Measurements from ENCODE around the gene ADGRG1.
A peak's percentile ranks its signal among the peaks of the same experiment; 100 is the strongest.

The ADGRG1 gene

DNA sequence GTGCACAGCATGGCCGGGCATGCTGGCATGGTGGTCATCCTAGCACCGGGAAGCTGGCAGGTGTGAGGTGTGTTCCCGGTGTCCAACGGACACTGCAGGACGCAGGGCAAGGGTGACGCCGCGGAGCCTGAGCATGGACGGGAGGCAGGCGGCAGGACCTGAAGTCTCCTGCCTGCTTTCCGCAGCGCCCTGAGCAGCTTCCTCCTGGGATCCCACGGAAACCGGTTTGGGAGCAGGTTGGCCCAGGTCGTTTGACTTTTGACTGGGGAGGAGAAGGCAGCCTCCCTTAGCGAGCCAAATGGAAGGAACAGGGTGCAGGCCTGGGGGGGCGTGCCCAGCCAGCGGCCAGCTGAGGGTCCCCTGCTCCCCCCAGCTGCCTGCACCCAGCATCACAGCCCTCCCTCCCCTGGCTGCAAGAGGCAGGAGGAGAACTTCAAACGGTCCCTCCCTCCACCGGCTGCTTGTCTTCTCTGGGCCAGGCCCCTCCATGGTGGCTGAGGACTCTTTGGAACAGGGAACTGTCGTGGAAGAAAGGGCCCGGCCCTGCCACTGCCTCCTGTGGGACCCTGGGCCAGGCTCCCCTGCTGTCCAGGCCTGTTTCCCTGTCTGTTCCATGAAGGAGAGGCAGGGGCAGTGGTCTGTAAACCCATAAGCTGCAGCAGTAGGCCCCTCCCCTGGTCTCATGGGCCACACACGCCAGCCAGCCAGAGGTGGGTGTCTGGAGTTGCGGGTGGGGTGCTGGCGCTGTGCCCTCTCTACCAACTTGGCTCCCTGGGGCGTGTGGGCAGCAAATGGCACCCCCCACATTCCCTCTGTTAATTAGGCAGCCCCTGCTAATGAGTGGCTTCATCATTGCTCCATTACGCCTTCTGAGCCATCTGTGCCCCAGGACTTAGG is 7.8 kb upstream of the ADGRG1 start:
- no peak for DNase-seq

DNA sequence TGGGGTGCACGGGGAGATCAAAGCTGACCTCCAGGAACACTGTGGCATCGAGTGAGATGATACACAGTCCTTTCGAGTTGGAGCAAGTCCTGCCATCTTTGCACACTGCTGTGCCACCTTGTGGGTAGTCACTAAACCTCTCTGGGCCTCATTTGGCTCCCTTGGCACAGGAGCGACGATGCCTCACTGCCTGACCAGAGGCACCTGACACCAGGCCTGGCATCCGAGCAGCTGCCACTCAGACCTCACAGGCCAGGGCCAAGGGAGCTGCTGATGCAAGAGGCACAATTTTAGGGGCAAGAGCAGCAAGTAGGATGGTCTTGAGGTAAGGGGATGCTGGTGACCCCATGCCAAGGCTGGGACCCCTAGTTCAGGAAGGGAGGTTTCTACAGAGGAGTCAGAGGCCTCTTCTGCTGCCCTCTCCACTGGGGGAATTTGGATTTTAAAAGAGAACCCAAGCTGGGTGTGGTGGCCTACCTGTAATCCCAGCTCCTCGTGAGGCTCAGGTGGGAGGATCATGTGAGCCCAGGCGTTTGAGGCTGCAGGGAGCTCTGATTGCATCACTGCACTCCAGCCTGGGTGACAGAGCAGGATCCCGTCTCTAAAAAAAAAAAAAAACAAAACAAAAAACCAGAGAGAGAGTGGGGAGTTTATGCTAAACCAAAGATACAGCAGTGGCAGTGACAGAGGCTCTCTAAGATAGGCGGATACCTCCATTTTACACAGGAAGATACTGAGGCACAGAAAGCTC is 6.7 kb upstream of the ADGRG1 start:
- DNase-seq: no peak

DNA sequence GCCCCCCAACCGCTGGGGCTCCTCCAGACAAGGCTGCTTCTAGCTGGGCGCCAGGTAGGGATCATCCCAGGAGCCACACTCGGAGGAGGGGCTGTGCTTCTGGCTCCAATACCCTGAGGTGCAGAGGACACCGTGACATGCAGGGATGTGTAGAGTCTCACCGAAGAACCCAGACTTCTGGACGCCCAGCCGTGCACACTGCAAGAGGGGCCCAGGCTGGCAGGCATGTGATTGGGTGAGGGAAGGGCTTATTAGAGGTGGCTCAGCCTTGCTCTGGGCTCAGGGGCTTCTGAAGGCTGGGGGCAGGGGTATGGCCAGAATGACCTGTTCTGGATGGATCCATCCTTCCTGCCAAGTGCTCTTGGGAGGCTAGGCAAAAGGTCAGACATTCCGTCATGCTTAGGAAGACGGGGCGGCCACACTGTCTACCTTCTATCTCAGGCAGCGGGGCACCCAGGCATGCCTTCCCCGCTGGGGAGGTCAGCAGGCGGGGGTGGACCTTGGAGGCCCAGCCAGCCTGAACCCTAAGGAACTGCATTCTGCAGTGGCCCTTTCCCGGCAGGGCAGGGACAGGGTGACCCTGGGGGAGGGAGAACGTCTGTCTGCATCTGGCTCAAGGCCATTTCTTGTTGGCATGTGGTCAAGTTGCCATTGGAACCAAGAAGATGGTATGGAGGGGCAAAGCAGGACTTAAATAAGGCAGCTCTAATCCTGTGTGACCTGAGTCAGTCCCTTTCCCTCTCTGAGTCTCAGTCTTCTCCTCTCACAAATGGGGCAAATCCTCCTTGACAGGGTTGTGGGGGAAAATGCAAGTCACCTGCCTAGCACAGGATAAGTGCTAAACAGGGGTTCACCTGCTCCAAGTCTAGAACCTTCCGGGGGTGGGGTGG is 5.8 kb upstream of the ADGRG1 start:
- DNase-seq: no peak

DNA sequence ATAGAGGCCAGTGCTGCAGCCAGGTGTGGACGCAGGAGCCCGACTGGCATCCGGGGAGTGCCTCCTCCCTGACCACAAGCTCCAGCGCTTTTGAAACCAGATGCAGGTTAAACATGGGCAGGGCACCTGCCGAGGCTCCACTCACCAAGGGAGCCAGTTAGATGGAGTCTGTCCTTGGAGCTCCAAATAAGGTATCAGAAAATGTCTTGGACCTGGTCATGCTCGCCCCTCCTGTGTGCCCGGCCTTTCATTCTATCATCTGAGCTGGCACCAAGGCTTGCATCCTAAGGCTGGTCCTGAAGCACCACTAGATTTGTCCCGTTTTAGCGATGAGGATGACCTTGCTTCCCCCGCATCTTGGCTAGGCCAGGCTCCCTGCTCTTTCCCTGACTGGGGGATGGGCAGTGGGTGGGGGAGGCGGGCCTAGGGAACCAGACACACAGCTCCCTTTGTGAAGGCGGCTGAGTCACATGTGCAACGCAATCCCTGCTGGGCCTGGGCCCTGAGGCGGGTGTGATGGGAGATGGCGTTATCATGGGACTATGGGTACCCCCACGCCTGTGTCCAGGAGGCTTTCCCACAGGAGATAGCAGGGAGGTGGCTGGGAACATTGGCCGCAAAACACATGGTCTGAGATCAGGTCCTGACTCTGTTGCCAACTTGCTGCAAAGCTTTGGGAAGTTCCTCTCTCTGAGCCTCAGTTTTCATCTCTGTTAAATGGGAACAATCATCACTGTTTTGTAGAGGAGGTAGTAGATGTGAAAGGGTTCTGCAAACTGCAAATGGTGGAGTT is 5.0 kb upstream of the ADGRG1 start:
- peak; percentile 50 for DNase-seq

DNA sequence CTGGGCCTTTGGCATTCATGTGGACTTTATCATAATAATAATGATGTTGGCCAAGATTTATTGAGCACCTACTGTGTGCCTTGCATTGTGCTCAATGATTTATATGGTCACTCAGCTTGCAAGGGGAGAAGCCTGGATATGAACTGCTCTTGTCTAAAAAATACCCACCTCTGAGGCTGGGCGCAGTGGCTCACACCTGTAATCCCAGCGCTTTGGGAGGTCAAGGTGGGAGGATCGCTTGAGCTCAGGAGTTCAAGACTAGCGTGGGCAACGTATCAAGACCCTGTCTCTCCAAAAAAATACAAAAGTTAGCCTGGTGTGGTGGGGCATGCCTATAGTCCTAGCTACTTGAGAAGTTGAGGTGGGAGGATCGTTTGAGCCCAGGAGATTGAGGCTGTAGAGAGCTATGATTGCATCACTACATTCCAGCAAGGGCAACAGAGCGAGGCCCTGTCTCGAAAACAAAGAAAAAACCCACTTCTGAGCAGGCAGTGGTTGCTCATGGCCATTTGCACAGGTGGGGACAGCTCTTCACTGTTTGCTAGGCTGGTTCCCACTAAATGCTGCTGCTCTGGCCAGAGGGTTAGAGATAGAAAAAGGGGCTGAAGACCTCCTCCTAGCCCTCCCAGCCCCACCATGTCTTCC is 4.3 kb upstream of the ADGRG1 start:
- DNase-seq: peak; percentile 37

DNA sequence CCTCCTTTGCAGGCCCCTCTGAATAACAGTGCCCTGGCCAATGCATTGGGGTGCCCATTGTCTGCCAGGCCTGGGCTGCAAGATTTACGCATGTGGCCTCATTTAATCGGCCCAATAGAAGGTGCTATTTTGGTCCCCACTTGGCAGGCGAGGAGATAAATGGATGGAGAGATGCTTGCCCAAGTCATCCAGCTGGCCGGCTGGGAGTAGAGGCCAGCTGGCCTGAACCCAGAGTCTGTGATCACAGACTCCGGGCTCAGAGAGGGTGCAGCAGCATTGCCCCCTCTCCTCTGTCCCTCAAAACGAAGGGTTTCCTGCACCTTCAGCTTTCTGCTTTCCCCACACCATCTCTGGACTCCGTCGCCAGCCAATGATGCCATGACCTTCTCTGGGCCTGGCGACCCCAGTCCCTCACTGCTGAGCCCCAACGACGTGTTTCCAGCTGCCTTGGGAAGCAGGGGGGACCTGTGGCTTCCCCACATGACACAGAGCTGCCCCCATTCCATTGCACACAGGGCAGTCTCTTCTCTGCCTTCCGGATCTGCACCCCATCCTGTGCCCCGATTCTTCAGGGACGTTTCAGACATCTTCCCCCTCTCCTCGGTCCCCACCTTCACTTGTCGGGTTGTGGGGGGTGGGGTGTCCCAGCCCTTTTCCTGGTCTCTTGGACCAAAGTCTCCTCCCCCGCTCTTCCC is 3.5 kb upstream of the ADGRG1 start:
- no peak for DNase-seq

DNA sequence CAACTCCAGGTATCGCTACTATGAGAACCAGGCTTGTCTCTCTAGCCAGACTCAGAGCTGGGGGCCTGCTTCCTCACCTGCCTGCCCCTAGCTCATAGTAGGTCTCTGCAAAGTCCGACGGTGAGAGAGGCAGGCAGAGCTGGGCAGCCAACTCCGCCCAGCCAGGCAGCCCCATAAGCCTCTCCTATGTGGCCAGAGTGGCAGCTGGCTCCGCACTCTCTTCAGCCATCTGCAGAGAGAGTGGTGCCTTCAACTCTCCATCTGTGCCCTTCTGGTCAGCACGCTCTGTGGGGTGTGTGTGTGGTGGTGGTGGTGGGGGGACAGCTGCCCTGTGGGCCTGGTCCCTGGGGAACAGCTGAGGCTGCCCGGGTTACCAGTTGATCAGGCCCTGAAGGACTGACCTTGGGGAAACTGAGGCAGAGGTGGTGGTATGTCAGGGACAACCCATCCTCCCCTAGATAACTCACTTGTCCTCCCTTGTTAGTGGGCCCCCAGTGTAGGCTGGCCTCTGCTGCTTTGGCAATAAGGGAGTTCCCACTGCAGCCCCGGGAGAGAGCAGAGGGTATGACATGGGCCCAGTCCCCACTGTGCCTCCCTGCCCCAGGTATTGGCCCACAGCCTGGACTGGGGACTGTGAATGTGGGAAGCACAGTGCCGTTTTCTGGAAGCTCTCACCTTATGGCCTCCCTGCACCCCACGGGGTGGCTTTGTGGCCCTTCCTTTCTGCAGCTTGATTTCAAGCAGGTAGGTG is 1.8 kb upstream of the ADGRG1 start:
- no peak for DNase-seq

DNA sequence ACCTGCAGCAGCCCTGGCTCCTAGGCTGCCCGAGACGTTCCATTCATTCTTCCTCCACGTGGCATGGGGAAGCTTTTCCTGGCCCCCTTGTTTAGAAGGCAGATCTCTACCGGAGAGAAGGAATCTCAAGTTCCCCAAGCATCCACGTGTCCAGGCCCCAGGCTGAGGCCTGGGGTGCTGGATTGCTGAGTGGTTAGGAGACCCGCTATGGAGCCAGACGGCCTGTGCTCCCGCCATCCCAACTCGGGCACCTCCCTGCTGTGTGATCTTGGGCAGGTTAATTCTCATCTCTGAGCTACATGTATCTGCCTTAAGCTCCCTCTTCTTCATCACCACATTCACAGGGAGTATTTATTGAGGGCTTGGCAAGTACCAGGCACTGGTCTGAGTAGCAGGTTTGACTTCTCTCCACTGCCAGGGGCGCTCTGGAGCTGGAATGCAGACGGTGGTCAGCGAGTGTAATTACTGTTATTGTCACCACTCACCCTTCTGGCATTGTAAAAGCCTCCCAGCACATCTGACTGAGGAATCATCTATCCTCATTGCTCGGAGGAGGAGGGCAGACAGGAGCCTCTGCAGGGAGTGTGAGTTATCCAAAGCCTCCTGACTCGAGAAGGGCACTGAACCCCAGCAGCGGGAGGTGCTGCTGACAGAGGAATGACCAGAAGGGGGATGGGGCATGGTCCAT is 1.1 kb upstream of the ADGRG1 start:
- DNase-seq: peak; percentile 82

DNA sequence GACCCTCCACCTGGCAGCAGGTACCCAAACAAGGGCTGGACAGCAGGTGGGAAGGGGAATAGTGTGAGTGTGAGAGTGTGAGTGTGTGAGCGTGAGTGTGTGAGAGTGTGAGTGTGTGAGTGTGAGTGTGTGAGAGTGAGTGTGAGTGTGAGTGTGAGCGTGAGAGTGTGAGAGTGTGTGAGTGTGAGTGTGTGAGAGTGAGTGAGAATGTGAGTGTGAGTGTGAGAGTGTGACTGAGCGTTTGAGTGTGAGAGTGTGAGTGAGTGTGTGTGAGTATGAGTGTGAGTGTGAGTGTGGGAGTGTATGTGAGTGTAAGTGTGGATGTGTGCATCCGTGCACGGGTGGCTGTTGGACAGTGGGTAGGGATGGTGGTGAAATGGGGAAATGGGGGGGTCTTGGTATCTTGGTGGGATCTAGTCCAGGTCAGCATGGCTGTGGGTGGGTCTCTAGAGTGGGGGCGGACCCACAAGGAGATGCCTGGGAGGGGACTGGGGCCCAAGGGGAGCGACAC is 408 bp downstream of the ADGRG1 start:
- DNase-seq: no peak

DNA sequence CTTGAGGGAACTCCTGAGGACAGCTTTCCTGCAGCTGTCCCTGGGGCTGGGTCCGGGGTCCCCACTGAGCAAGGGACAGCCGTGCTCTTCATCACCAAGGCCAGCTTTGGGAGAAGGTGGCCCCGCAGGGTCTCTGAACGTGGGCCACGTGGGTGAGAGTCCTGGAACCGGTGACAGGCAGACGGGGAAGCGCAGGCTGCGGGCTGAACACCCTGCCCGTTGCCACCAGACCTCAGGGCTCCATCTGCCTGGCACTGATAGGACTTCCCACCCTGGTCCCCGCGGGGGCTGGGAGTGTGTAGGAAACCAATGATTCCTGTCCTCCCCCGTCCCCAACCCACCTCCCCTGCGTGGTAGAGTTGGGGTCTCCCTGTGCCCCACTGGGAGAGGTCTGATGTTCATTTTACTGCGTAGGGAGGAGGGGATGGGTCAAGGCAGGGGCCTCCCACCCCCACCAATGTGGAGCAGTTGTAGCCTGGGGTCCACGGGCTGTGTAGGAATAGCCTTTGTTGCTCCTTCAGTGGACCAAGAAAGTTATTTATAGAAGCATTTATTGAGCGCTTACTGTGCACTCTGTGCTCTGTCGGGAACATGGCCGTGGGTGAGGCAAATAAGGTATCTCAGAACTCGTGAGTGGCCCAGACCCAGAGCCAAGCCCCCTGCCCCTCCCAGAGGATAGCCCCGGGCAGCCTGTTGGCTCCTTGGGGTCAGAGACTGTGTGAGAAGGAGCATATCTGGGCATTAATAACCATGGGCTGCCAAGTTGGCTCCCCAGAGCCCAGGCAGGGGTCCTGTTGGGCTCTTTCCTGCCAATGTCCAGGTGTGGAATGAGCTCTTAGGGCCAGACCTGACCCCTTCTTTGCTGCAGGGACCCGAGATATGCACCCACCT is 1.3 kb downstream of the ADGRG1 start:
- DNase-seq: no peak

DNA sequence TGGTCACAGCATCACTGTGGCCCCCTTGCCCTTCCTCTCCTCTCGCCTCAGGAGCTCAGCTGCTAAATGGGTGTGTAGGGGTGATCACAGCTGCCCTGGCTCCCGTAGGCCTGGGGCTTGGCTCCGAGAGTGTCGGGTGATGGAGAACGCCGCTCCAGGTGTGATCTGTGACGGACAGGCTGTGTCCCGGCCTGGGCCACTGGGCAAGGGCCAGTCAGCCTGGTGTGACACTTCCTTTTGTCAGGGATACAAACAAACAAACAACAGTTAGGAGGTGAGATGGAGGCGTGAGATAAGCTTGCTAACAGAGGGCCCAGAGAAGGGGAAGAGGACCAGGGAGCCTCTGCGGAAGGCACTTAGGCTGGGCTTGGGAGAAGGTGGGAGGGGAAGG is 2.0 kb downstream of the ADGRG1 start:
- DNase-seq: no peak

DNA sequence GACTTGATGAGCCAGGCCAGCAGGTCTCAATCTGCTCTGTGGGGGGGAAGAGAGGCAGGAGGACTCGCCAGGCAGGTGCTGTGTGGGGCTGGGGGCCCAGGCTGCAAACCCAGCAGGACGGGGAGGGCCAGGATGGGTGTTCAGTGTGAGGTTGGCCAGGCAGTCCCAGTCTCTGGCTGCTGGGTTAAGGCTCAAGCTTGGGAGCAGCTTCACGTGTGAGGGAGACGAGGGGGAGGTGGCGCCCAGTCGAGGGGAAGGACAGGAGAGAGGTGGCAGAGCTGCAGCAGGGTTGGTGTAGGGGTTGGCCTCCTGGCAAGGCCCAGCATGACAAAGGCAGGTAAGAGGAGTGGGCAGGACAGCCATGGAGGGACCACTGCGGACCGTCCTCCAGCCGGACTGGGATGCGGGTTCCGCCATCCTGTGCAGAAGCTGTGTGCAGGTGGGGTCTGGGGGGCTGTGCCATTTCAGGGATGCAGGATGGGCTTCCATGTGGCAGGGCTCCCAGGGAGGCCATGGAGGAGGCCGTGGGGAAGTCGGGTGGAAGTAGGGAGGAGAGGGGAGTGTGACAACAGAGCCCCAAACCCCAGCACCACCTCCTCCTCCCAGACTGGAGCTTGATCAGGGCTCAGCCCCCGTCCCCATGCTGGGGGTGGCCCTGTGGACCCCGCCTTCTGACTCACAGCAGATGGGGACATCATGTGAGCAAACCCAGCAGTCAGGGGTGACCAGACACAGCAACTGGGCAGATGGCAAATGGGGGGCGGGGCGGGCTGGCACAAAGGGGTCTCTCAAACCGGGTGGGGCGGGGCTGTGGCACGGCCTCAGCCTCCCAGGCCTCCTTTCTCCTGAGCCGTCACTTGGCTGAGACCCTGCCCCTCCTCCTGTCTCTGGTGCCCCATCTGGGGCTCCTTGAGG is 2.8 kb downstream of the ADGRG1 start:
- DNase-seq: no peak

DNA sequence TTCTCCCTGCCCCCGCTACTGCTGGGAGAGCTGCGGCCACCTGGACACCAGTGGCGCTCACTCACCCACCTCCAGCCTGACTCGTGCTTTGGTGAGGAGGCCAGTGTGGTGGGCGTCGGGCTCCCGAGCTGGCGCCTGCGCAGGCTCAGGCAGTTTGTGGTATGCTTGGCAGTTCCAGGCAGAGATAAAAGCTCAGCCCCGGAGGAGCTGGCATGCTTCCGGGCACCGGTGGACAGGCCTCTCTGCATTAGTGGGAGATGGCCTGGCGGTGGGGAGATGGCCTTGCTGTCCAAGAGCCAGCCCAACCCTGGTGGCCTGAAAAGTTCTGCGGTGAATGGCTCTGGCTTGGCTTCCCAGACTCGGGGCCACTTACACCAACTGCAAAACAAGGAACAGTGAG is 4.1 kb downstream of the ADGRG1 start:
- no peak for DNase-seq

DNA sequence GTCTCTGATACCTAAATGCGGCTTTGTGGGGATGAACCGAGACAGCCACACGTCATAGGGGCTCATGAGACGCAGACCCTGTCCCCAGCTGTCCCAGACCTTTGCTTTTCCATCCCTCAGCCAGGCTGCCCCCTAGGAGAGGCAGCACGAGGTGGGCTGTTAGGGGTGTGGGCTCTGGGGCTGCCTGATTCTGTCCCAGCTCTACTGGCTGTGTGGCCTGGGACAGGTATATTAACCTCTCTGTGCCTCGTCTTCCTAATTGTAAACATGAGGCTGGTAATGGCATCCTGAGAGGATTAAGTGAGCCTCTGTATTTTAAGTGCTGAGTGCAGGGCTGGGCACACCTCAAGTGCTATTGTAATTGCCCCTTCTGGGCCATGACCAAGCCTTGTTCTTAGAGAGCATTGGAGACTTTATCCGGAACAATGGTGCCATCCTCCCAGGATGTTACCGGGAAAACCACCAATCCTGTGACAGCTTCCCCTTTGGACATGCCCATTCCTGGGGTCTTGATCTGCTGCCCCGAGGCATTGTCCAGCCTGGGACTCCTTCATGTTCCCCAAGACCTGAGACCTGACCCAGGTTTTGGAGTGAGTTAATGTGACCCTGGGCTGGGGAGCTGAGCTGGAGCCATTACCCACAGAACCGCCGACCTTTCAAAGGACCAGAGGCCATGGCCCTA is 5.1 kb downstream of the ADGRG1 start:
- no peak for DNase-seq

DNA sequence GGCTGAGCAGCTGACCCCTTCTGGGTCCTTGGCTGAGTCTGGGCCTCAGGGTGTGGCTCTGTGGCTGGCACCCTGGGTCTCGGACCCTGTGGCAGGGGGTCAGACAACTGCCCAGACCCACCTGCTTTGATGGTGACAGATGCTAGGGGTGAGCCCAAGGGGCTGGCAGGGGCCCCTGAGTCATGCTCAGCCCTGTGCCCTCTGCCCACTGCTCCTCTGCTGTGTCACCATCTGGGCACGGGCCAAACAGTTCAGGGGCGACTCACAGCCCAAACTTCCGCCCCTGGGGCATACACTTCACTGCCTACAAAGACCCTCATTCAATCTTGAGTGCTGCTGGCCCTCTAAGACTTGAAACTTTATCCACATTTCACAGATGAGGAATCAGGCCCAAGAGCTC is 5.7 kb downstream of the ADGRG1 start:
- peak; percentile 49 for DNase-seq

DNA sequence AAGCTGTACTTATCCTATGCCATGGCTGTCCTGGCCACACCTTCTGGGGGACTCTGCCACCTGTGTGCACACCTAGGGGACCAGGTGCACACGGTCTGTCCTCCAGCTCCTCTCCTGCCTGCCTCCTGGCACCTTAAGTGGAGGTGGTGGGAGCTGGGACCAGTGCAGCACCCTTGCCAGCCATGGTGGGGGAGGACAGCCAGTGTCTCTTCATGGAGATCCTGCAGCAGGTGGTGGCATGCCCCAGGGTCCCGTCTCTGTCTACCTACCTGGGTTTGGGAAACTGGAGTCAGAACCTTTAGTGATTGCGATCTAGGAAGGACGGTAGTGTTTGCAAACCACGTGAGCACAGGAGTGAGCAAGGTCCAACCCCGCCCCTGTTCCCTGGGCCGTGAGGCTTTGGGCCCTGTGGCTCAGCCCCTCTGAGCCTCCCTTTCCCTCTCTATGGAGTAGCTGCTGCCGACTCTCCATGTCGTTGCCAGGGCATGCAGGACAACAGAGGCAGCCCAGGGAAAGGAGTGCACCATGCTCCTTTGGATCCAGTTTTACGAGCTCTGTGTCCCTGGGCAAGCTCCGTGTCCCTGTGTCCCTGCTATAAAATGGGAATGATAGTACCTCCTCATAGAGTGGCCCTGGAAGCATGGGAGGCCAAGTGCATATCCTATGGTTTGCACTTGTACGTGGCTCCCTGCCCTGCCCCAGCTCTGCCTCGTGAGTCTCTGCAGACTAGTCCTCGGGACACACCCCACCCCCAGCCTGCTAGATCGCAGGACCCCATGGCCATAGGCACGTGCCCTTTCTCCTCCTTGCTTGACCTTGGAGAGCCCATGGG is 7.1 kb downstream of the ADGRG1 start:
- DNase-seq: no peak
